ENCODE results near the gene GUCY2D.

Gene GUCY2D

DNA sequence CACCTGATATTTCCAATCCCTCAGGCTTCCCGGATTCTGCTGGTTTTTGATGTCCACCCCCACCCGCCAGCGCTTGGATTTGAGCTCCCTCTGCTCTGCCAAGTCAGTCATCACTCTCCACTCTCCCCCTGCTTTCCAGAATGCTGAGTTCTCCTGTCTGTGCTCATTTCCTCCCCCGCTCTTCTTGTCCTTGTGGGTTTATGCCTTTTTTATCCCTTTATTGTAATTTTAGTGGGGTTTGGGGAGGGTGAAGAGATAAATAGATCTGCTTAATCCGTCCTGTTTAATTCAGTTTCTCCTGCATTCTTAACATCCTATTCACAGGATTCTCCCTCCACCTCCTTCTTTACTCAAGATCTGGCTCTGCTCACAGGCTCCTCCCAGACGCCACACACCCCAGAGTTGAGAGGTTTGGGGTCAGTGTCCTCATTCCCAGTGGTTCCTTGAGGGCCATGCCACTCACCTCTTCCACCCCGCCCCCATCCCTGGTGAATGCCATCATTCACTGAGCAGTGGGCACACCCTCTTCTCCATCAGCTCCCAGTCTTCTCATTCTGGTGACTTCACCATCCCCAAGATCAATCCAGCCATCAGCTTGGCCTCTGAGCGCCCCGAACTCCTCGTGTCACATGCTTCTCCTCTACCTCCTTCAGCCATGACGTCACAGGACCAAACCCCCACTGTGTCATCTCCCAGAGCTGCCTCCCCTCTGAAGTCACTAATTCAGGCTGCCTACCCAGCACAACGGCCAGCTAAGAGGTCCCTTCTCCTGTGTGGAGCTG, 15.1 kb upstream of the GUCY2D start:
- no peak overlapping the region for H3K27ac ChIP-seq
- H3K4me2 ChIP-seq = no peak overlapping the region
- H3K4me3 ChIP-seq = no peak overlapping the region
- H3K27me3 ChIP-seq = no peaks in the 10 kb centered on the region
- no peaks in the 10 kb centered on the region for H3K9me3 ChIP-seq (replicated peaks in 1 of 11)
- no peaks in the 10 kb centered on the region for H4K20me1 ChIP-seq
- no peak overlapping the region for H3K9ac ChIP-seq
- no peak for TF ChIP-seq Cebpa-rat (IDR thresholded peaks at IDR 0.05)
- no peaks in the 10 kb centered on the region for H3K36me3 ChIP-seq
- peaks cover 15 to 26% (median 23%) of the 10 kb centered on the region in 10 experiments for H3K4me1 ChIP-seq

GRCh38 chr17:7988750-7989178, 13.7 kb upstream of the GUCY2D start:
- Histone ChIP-seq H3K27me3 (no peaks in the 10 kb centered on the region), H3K4me3 (no peak overlapping the region), H3K4me1 (peaks cover 10 to 26% (median 22%) of the 10 kb centered on the region in 10 experiments; a peak in 19 of 20 replicates), H3K9ac (peak overlapping the region in 5 of 11 experiments; percentile 75 to 81 (median 79); a peak in 6 of 22 replicates), H4K20me1 (no peaks in the 10 kb centered on the region), H3K9me3 (replicated peaks in 1 of 11) (no peaks in the 10 kb centered on the region), H3K36me3 (no peaks in the 10 kb centered on the region), H3K4me2 (peak overlapping the region; percentile 78 to 95 (median 87); a peak in 19 of 22 replicates), H3K27ac (peak overlapping the region in 9 of 11 experiments; percentile 68 to 85 (median 77); a peak in 14 of 22 replicates)
- TF ChIP-seq Cebpa-rat (IDR thresholded peaks at IDR 0.05) = no peak

DNA sequence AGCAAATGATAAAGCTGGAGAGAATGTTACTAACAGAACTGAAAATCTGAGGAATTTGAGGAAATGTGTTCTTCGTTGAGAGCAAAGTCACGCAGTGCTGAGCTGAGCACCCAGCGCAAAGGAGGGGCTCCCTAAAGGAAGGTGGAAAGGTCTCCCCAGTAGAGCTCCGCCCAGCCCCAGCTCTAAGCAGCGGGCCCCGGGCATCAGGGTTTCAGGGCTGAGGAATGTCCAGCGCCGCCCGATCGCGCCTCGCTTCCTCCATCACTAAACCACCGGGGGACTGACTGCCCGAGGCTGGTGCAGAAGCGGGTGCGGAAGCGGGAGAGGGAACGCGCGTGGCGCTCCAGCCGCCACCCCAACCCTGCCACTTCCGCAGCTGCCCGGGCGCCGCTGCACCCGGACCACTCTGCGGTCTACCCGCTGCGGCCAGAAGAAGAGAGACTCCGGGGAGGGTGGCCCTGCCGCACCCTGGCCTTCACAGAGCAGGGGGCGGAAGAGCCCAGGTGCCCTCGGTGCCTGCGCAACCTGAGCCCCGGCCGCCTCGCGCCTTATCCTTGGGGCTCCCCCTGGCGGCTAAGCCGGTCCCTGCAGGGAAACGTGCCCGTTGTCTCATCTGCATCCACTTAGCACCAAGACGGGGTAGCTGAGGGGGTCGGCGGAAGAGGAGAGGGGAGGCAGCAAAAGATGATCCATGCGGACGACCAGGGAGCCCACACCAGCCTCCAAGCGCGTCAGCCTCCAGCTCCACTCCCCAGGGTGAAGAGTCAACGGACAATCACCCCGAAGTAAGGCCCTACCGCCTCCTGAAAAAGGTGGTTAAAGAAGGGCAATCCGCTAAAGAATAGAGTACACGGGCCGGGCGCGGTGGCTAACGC, 12.4 kb upstream of the GUCY2D start:
- Histone ChIP-seq H3K27ac (peak overlapping the region; percentile 10 to 85 (median 76); a peak in 21 of 22 replicates), H3K9me3 (replicated peaks in 1 of 11) (no peaks in the 10 kb centered on the region)

DNA sequence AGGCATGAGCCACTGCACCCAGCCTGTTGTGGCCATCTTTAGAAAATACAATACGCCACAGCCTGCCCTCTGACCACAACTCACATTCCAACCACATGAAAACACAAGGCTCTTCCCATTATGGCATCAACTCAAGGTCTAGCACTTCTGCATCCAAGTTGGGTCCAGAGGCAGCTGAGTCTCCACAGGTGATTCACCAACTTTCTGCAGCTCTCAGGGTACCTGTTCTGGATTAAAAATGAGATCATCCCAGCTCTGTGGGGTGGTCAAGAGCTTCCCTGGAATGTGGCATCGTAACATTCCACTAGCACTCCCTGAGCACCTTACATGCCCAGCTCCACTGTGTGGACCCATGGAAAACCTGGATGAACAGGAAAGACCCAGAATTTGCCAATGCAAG, 9.9 kb upstream of the GUCY2D start:
- TF ChIP-seq Cebpa-rat (IDR thresholded peaks at IDR 0.05) = no peak
- no peaks in the 10 kb centered on the region for H3K36me3 ChIP-seq

More for the DNA sequence above, 12.4 kb upstream of the GUCY2D start:
- Histone ChIP-seq H3K36me3 (no peaks in the 10 kb centered on the region), H3K27me3 (no peaks in the 10 kb centered on the region), H4K20me1 (no peaks in the 10 kb centered on the region), H3K4me1 (peaks cover 10 to 24% (median 22%) of the 10 kb centered on the region in 10 experiments; a peak in 19 of 20 replicates), H3K4me3 (peak overlapping the region; percentile 56 to 74 (median 64)), H3K4me2 (peak overlapping the region; percentile 78 to 95 (median 87)), H3K9ac (peak overlapping the region; percentile 60 to 83 (median 76); a peak in 21 of 22 replicates)
- no peak for TF ChIP-seq Cebpa-rat (IDR thresholded peaks at IDR 0.05)

GRCh38 chr17:7992924-7993323, 9.5 kb upstream of the GUCY2D start:
- no peak for TF ChIP-seq Cebpa-rat (IDR thresholded peaks at IDR 0.05)
- Histone ChIP-seq H3K4me3 (no peak overlapping the region), H3K27ac (no peak overlapping the region)

More for the DNA sequence above, 9.9 kb upstream of the GUCY2D start:
- Histone ChIP-seq H3K9me3 (replicated peaks in 1 of 11) (no peaks in the 10 kb centered on the region), H3K27ac (no peak overlapping the region), H3K4me3 (no peak overlapping the region), H3K4me1 (peaks cover 16 to 35% (median 31%) of the 10 kb centered on the region in 10 experiments; a peak in 19 of 20 replicates), H4K20me1 (no peaks in the 10 kb centered on the region), H3K27me3 (no peaks in the 10 kb centered on the region), H3K9ac (no peak overlapping the region), H3K4me2 (no peak overlapping the region)

GRCh38 chr17:7993972-7994589, 8.3 kb upstream of the GUCY2D start:
- Histone ChIP-seq H3K9ac (no peak overlapping the region), H3K27ac (no peak overlapping the region), H3K36me3 (no peaks in the 10 kb centered on the region), H3K4me1 (peaks cover 13 to 33% (median 29%) of the 10 kb centered on the region in 10 experiments; a peak in 19 of 20 replicates), H3K9me3 (replicated peaks in 1 of 11) (no peaks in the 10 kb centered on the region), H3K27me3 (no peaks in the 10 kb centered on the region), H4K20me1 (no peaks in the 10 kb centered on the region), H3K4me3 (no peak overlapping the region), H3K4me2 (no peak overlapping the region)
- TF ChIP-seq Cebpa-rat (IDR thresholded peaks at IDR 0.05) = no peak

More at GRCh38 chr17:7992924-7993323, 9.5 kb upstream of the GUCY2D start:
- no peaks in the 10 kb centered on the region for H4K20me1 ChIP-seq
- H3K4me1 ChIP-seq = peaks cover 16 to 37% (median 33%) of the 10 kb centered on the region in 10 experiments; a peak in 19 of 20 replicates
- no peak overlapping the region for H3K4me2 ChIP-seq
- no peaks in the 10 kb centered on the region for H3K36me3 ChIP-seq
- no peaks in the 10 kb centered on the region for H3K27me3 ChIP-seq
- H3K9me3 ChIP-seq (replicated peaks in 1 of 11) = no peaks in the 10 kb centered on the region
- H3K9ac ChIP-seq = no peak overlapping the region

DNA sequence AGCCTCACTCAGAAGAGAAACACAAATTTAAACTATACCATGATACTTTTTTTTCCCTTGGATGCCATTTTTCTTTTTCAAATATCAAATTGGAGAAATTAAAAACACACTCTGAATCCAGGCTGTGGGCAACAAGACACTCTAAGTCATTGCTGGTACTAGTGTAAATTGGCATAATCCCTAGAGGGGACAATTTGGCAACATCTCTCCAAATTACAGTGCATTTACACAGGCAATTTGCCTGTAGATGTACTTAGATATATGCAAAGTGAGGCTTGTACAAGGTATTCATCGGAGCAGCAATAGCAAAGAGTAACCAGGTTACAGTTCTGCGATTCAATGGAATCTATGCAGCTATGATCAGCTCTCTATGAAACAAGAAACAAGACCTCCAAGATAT, 6.7 kb upstream of the GUCY2D start:
- Histone ChIP-seq H3K4me2 (no peak overlapping the region), H3K4me3 (no peak overlapping the region), H3K9me3 (replicated peaks in 1 of 11) (no peaks in the 10 kb centered on the region), H4K20me1 (no peaks in the 10 kb centered on the region), H3K27me3 (peaks cover 0 to 12% (median 6%) of the 10 kb centered on the region in 11 experiments; a peak in 19 of 22 replicates), H3K27ac (no peak overlapping the region), H3K36me3 (no peaks in the 10 kb centered on the region), H3K4me1 (peaks cover 7 to 18% (median 16%) of the 10 kb centered on the region in 10 experiments; a peak in 19 of 20 replicates), H3K9ac (no peak overlapping the region)
- no peak for TF ChIP-seq Cebpa-rat (IDR thresholded peaks at IDR 0.05)

GRCh38 chr17:7997186-7997585, 5.2 kb upstream of the GUCY2D start:
- H3K27ac ChIP-seq = no peak overlapping the region
- TF ChIP-seq Cebpa-rat (IDR thresholded peaks at IDR 0.05) = no peak
- H3K4me1 ChIP-seq = peaks cover 11 to 17% (median 15%) of the 10 kb centered on the region in 10 experiments; a peak in 19 of 20 replicates
- H3K9ac ChIP-seq = 0 out of 22 replicates have a peak overlapping the region, but pooled peaks of 1 of the 11 experiments have one; percentile 1
- H3K36me3 ChIP-seq = no peaks in the 10 kb centered on the region
- peaks cover 6 to 26% (median 18%) of the 10 kb centered on the region in 11 experiments for H3K27me3 ChIP-seq
- no peaks in the 10 kb centered on the region for H3K9me3 ChIP-seq (replicated peaks in 1 of 11)
- no peak overlapping the region for H3K4me3 ChIP-seq
- H3K4me2 ChIP-seq = peak overlapping the region; percentile 13 to 68 (median 48)
- H4K20me1 ChIP-seq = no peaks in the 10 kb centered on the region; a peak in 1 of 22 replicates
